GM23248 (cell line): ENCODE data around the gene OAF. TPM values are rescaled to one million over a fixed set of nuclear protein-coding genes. Genes with fewer than 3 reads are reported as not detected.

Source experiments
- DNase-seq: peaks from one replicate; pipeline ENCODE4 v3.0.0-alpha.2; 2015
- H2AFZ ChIP-seq: fragments of 200-600 bp; sonication (generic); 2 replicates; pipeline ENCODE4 v1.6.1; 2016; ENCODE audit warnings: antibody characterized with exemption
- H3F3A ChIP-seq: fragments of 200-600 bp; sonication (generic); 2 replicates; pipeline ENCODE4 v1.6.1; 2016; ENCODE audit warnings: mild to moderate bottlenecking, antibody characterized with exemption, mixed run types; ENCODE audit not compliant: insufficient read depth
- H3K27ac ChIP-seq: fragments of 200-600 bp; sonication (generic); 2 replicates; pipeline ENCODE4 v1.5.1; 2016; ENCODE audit warnings: mild to moderate bottlenecking
- H3K27me3 ChIP-seq: fragments of 200-600 bp; sonication (generic); replicated peaks from 2 replicates; pipeline ENCODE4 v1.6.1; 2016; ENCODE audit warnings: mild to moderate bottlenecking; ENCODE audit not compliant: insufficient read depth
- H3K36me3 ChIP-seq: fragments of 200-600 bp; sonication (generic); 2 replicates; pipeline ENCODE4 v1.6.1; 2016; ENCODE audit warnings: low read depth, mild to moderate bottlenecking
- H3K4me1 ChIP-seq: fragments of 200-600 bp; sonication (generic); 2 replicates; pipeline ENCODE4 v1.6.1; 2016; ENCODE audit warnings: mild to moderate bottlenecking; ENCODE audit not compliant: insufficient read depth
- H3K4me2 ChIP-seq: fragments of 200-600 bp; sonication (generic); one replicate; pipeline ENCODE4 v1.6.1; 2016; ENCODE audit warnings: mild to moderate bottlenecking; ENCODE audit not compliant: unreplicated experiment
- H3K4me3 ChIP-seq: fragments of 200-600 bp; sonication (generic); 2 replicates; pipeline ENCODE4 v1.5.1; 2016; ENCODE audit warnings: mild to moderate bottlenecking
- H3K79me2 ChIP-seq: fragments of 200-600 bp; sonication (generic); 2 replicates; pipeline ENCODE4 v1.6.1; 2016; ENCODE audit warnings: mild to moderate bottlenecking; ENCODE audit not compliant: insufficient read depth
- H3K9ac ChIP-seq: fragments of 200-600 bp; sonication (generic); 2 replicates; pipeline ENCODE4 v1.6.1; 2016; ENCODE audit warnings: mild to moderate bottlenecking
- H3K9me2 ChIP-seq: fragments of 200-600 bp; sonication (generic); 2 replicates; pipeline ENCODE4 v1.6.1; 2016; ENCODE audit warnings: mixed run types, mild to moderate bottlenecking, moderate library complexity; ENCODE audit not compliant: insufficient read depth
- H3K9me3 ChIP-seq: fragments of 200-600 bp; sonication (generic); one replicate; pipeline ENCODE4 v1.6.1; 2017; ENCODE audit warnings: low read depth
- H4K20me1 ChIP-seq: fragments of 200-600 bp; sonication (generic); 2 replicates; pipeline ENCODE4 v1.6.0; 2016; ENCODE audit not compliant: insufficient read depth
- EZH2 ChIP-seq: fragments of 200-600 bp; sonication (generic); IDR thresholded peaks from 2 replicates; pipeline ENCODE4 v1.6.1; 2018; ENCODE audit warnings: antibody characterized with exemption, mild to moderate bottlenecking; ENCODE audit not compliant: insufficient read depth, poor library complexity, severe bottlenecking
- EZH2phosphoT487 ChIP-seq: fragments of 200-600 bp; sonication (generic); IDR thresholded peaks from 2 replicates; pipeline ENCODE4 v1.6.1; 2018; ENCODE audit warnings: antibody characterized with exemption, moderate library complexity, mild to moderate bottlenecking, low read depth; ENCODE audit not compliant: insufficient read depth
- WGBS, 2 experiments: methylation state at CpG; one replicate each; pipeline ENCODE4 v1.1.6; 2015 to 2017; ENCODE audit warnings: low lambda C conversion rate in 2 of 2, low coverage in 1 of 2; ENCODE audit errors: missing lambda C conversion rate in 2 of 2; 5-methylcytosine and 5-hydroxymethylcytosine counted together
- in situ Hi-C: fragments of 300-500 bp; cut with MboI; formaldehyde crosslinking; loops from 2 replicates; pipeline ENCODE4 v1.15.0; 2020
- polyA plus RNA-seq: library from polyadenylated mRNA; unstranded; fragments of >200 nt; fragmentation: Nextera tagmentation; extraction: Ambion mirVana; gene quantifications from 2 replicates; pipeline ENCODE4 v1.2.1, GENCODE V29; 2016
- total RNA-seq: library from RNA; depleted of rRNA; stranded (reverse); fragments of >200 nt; shearing (Covaris generic); gene quantifications from 2 replicates; pipeline ENCODE4 v1.2.3, GENCODE V29; 2014; rRNA removed

Gene OAF
- 111 and 116 TPM in 2 replicates for total RNA-seq
- 74.6 and 80.0 TPM in 2 replicates for polyA plus RNA-seq

DNA sequence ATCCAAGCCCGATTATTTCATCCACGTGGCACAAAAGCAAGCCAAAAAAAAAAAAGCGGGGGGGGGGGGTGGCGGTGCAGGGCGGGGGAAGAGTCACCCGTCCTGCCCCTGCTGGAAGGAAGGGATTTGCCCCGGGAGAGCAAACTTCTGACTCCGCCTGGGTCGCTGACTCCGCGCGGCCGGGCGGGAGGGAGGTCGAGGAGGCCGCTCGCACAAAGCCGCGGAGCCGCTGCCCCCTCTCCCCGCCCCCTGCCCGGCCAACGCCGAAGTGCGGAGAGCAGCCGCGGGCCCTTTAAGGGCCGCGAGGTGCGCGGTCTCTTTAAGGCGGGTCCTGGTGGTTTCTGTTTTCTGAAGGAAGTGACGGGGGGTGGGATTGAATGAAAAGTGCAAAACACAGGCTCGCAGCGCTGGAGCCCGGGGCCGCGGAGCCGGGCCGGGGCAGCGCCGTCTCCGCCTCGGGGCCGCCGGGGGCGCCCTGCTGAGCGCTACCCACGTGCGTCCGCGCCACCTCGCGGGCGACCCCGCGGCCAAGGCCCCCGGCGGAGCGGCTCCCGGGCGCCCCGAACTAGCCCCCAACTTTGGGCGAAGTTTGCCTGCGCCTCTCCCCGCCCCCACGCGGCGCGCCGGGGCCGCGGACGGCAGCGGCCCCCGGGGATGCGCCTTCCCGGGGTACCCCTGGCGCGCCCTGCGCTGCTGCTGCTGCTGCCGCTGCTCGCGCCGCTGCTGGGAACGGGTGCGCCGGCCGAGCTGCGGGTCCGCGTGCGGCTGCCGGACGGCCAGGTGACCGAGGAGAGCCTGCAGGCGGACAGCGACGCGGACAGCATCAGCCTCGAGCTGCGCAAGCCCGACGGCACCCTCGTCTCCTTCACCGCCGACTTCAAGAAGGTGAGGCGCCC lies at the start of gene OAF:
TSS of gene OAF (plus strand) at position 407 of the 896 bp plus-strand sequence. CDS start at position 655, 248 bp downstream.
- in situ Hi-C loops: no loop called here
- TF ChIP-seq EZH2phosphoT487 (no peak), EZH2 (no peak)
- H3K27me3 ChIP-seq: no peaks in the 10 kb centered on the region

DNA sequence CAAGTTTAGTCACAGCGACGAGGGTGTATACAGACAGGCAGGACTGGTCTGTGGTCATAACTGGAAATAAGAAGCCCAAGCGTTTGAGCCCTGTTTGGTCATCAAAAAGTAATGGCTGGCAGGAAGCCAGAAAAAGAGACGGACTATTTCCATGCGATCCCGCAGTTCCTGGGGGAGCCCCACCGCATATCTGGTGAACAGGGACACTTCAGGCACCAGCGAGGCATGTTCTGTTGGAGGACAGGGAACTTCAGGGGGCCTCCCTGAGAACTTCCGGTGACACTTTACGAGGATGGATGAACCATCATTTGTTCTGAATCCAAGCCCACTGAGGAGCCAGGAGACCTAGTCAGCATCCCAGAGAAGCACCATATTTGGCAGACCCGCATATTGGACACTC lies 43.2 kb upstream of the OAF start:
- H3K9ac ChIP-seq: no peak overlapping the region
- no peak for DNase-seq

More for the DNA sequence above, at the start of gene OAF:
- H3K9me2 ChIP-seq: no peaks in the 10 kb centered on the region
- H3K9ac ChIP-seq: peak within 1 kb of the TSS; percentile 95
- H3K4me3 ChIP-seq: peak within 1 kb of the TSS; percentile 88
- H3K4me1 ChIP-seq: peaks cover 46% of the 10 kb centered on the region
- H3K4me2 ChIP-seq: peak within 1 kb of the TSS; percentile 73
- 0 to 2% methylated on average over 53 to 88 of the region's 108 CpGs for WGBS, 2 experiments
- H4K20me1 ChIP-seq: no peaks in the 10 kb centered on the region
- peak within 1 kb of the TSS; percentile 94 for H2AFZ ChIP-seq
- H3K27ac ChIP-seq: peak within 1 kb of the TSS; percentile 90
- peaks cover 44% of the 10 kb centered on the region for H3K79me2 ChIP-seq
- H3F3A ChIP-seq: peaks cover 15% of the 10 kb centered on the region
- no peaks in the 10 kb centered on the region for H3K36me3 ChIP-seq
- peak; percentile 90 for DNase-seq
- H3K9me3 ChIP-seq: no peaks in the 10 kb centered on the region

DNA sequence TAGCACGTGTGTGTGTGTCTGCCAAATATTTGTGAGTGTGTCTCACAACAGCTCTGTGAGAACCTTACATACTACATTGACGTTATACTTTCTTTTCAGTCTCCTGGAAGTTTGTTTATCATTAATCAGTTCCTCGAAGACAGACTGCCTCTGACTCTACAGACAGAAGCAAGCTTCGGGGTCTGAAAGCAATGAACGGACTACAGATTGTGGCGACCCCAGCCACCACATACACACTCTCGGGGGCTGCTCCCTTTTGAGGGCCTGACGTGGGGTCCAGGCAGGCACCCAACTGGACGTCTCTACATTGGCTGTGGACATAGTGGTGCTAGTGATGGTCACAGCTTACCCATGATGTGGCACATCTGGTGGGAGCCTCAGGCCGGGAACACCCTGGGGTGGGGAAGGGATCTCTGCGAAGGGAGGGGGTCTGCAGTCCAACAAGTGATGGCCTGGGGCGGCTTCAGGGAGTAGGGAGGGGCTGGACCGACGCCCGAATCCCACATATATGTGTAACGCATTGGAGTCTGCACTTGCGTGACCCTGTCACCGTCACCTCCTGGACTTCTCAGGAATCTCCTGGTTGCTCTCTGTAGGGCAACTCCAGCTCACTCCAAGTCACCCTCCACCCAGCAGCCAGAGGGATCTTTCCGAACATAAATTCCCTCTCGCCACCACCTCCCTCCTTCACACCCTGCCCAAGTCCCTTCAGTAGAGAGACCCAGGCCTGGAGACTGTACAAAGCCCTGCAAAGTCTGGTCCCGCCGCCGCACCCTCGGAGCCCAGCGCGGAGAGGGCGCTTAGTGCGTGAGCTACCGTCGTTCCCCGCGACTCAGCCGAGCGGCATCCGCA lies 42.5 kb upstream of the OAF start:
- peak overlapping the region; percentile 70 for H3K9ac ChIP-seq
- no peaks in the 10 kb centered on the region for H4K20me1 ChIP-seq
- no peaks in the 10 kb centered on the region for H3K9me2 ChIP-seq
- H3K4me3 ChIP-seq: peak overlapping the region; percentile 79
- H3K4me2 ChIP-seq: peak overlapping the region; percentile 92
- H3K36me3 ChIP-seq: no peaks in the 10 kb centered on the region
- H2AFZ ChIP-seq: peak overlapping the region; percentile 94
- H3K9me3 ChIP-seq: no peaks in the 10 kb centered on the region
- no peaks in the 10 kb centered on the region for H3K79me2 ChIP-seq
- H3K4me1 ChIP-seq: no peaks in the 10 kb centered on the region
- in situ Hi-C loops: no loop called here
- no peak overlapping the region for H3K27ac ChIP-seq
- 35 to 37% methylated on average over 35 of the region's 35 CpGs for WGBS, 2 experiments
- DNase-seq: peak; percentile 32
- no peaks in the 10 kb centered on the region for H3F3A ChIP-seq
- peaks cover 23% of the 10 kb centered on the region; the same call in 1 of the 2 replicates for H3K27me3 ChIP-seq
- TF ChIP-seq EZH2phosphoT487: no peak
- TF ChIP-seq EZH2: no peak

More for the DNA sequence above, 43.2 kb upstream of the OAF start:
- H3K27me3 ChIP-seq: peaks cover 23% of the 10 kb centered on the region; the same call in 1 of the 2 replicates
- H3F3A ChIP-seq: no peaks in the 10 kb centered on the region
- H3K4me1 ChIP-seq: no peaks in the 10 kb centered on the region
- in situ Hi-C loops: no loop called here
- no peaks in the 10 kb centered on the region for H3K36me3 ChIP-seq
- no peaks in the 10 kb centered on the region for H3K9me2 ChIP-seq
- no peaks in the 10 kb centered on the region for H3K9me3 ChIP-seq
- no peaks in the 10 kb centered on the region for H3K79me2 ChIP-seq
- H4K20me1 ChIP-seq: no peaks in the 10 kb centered on the region
- TF ChIP-seq EZH2phosphoT487 (no peak), EZH2 (no peak)
- no peak overlapping the region for H3K4me2 ChIP-seq
- no peak overlapping the region for H3K4me3 ChIP-seq
- no peak overlapping the region for H3K27ac ChIP-seq
- no peak overlapping the region for H2AFZ ChIP-seq
- 53 to 58% methylated on average over 11 of the region's 11 CpGs for WGBS, 2 experiments

DNA sequence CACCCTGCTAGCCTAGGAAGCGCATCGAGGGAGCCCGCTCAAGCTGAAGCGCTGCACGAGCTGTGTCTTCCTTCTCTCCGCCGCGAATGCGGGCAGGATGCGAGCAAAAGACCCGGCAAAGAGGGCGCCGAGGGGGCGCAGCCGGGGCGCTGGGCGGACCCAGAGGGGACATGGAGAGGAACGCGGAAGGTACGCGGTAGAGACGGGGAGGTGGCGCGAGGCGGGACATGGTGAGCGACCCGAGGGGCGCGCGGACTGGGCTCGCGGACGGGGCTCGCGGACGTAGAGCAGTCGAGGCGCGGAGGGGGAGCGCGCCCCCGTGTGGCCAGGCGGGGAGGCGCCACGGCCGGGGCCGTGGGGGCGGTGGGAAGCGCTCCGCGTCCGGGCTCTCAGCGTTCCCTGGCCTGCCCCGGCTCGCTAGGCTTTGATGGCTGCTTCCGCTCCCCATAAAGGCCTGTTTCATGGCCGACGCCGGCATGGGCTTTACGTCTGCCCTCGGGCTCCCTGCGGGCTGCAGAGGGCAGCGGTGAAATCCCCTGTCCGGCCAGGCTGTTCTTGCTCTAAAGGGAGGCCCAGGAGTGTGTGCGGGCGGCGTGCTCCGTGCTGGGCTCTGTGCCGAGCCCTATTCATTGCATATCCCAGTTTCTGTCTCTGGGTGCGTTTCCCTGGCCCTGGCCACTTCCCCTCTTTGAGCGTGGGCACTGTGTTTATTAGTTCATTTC lies 41.7 kb upstream of the OAF start:
- Histone ChIP-seq H3K4me1 (no peaks in the 10 kb centered on the region), H3K4me2 (peak overlapping the region; percentile 92), H3K9me2 (no peaks in the 10 kb centered on the region), H3K9me3 (no peaks in the 10 kb centered on the region), H2AFZ (peak overlapping the region; percentile 94), H3F3A (no peaks in the 10 kb centered on the region), H3K27ac (no peak overlapping the region), H3K36me3 (no peaks in the 10 kb centered on the region), H3K4me3 (peak overlapping the region; percentile 79), H3K79me2 (no peaks in the 10 kb centered on the region), H4K20me1 (no peaks in the 10 kb centered on the region), H3K9ac (peak overlapping the region; percentile 70), H3K27me3 (peaks cover 17% of the 10 kb centered on the region; the same call in 1 of the 2 replicates)
- in situ Hi-C loops: no loop called here
- peak; percentile 81 for DNase-seq
- TF ChIP-seq EZH2 (no peak), EZH2phosphoT487 (no peak)
- 1 to 2% methylated on average over 31 to 61 of the region's 71 CpGs for WGBS, 2 experiments
